HG03460 (cell line): Measurements from ENCODE around the gene PPIL6.

Experiments used
- ATAC-seq: cut with Tn5 transposase; IDR thresholded peaks from one replicate; pipeline ENCODE4 v1.9.1; 2021; ENCODE audit not compliant: unreplicated experiment

The PPIL6 gene

GRCh38 chr6:109449795-109450673, 9.6 kb upstream of the PPIL6 start:
- no peak for ATAC-seq

- ATAC-seq: no peak
These were observed 8.8 kb upstream of the PPIL6 start for GRCh38 chr6:109449064-109449794.

- no peak for ATAC-seq
These were observed 8.2 kb upstream of the PPIL6 start for GRCh38 chr6:109448615-109449014.

- no peak for ATAC-seq
These were observed 7.6 kb upstream of the PPIL6 start for GRCh38 chr6:109447878-109448555.

- ATAC-seq: no peak
These were observed 6.7 kb upstream of the PPIL6 start for GRCh38 chr6:109447087-109447486.

GRCh38 chr6:109446541-109446940, 6.1 kb upstream of the PPIL6 start:
- ATAC-seq: no peak

GRCh38 chr6:109446072-109446471, 5.6 kb upstream of the PPIL6 start:
- no peak for ATAC-seq

- no peak for ATAC-seq
These were observed 5.0 kb upstream of the PPIL6 start for GRCh38 chr6:109445382-109445781.

- no peak for ATAC-seq
These were observed 3.1 kb upstream of the PPIL6 start for GRCh38 chr6:109443425-109443950.

GRCh38 chr6:109442393-109442924, 2.0 kb upstream of the PPIL6 start:
- no peak for ATAC-seq

GRCh38 chr6:109441069-109441816, 815 bp upstream of the PPIL6 start:
- peak; percentile 22 for ATAC-seq

GRCh38 chr6:109436041-109436440, 4.4 kb downstream of the PPIL6 start:
- ATAC-seq: no peak

- no peak for ATAC-seq
These were observed 6.0 kb downstream of the PPIL6 start for GRCh38 chr6:109434456-109434855.

GRCh38 chr6:109429496-109429895, 10.9 kb downstream of the PPIL6 start:
- ATAC-seq: no peak

GRCh38 chr6:109428889-109429477, 11.4 kb downstream of the PPIL6 start:
- no peak for ATAC-seq

- ATAC-seq: no peak
These were observed 15.5 kb downstream of the PPIL6 start for GRCh38 chr6:109424946-109425345.

GRCh38 chr6:109421184-109421583, 19.2 kb downstream of the PPIL6 start:
- ATAC-seq: no peak

GRCh38 chr6:109420751-109421150, 19.7 kb downstream of the PPIL6 start:
- no peak for ATAC-seq

- no peak for ATAC-seq
These were observed 22.8 kb downstream of the PPIL6 start for GRCh38 chr6:109417646-109418045.

GRCh38 chr6:109411034-109411433, 29.4 kb downstream of the PPIL6 start:
- ATAC-seq: no peak
